GM18909 (cell line): ENCODE measurements around the gene SBF2.
"Not testable (repeated sequence)": the region's sequence is repeated elsewhere in the genome, so short reads cannot be mapped to it uniquely, and the experiment has no call there.

ENCODE experiments used
- ATAC-seq: cut with Tn5 transposase; IDR thresholded peaks from one replicate; pipeline ENCODE4 v1.9.1; 2021; ENCODE audit warnings: mild to moderate bottlenecking; ENCODE audit not compliant: unreplicated experiment, poor library complexity

SBF2 gene

DNA sequence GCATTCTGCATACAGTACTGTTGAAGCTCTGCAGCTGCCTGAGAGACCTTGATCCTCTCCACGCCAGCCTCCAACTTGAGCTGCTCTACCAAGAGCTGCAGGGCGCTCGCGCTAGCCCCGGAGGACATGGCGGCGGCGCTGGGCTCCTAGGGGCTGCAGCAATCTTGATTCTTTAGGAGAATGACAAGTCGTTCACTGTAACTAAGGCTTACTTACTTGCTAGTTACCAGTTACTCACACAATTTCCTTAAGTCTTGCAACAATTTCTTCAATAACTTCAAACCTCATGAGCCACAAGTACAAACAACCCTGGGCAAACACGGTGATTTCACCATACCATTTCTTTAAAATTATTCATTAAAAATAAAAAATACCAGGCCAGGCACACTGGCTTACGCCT, 21.9 kb downstream of the SBF2 start:
- no peak for ATAC-seq

GRCh38 chr11:10268746-10269488, 25.1 kb downstream of the SBF2 start:
- no peak for ATAC-seq

GRCh38 chr11:10267821-10268220, 26.2 kb downstream of the SBF2 start:
- no peak for ATAC-seq

GRCh38 chr11:10265936-10266335, 28.1 kb downstream of the SBF2 start:
- ATAC-seq = no peak

GRCh38 chr11:10264716-10265115, 29.3 kb downstream of the SBF2 start:
- not testable (repeated sequence) for ATAC-seq

GRCh38 chr11:10263929-10264328, 30.1 kb downstream of the SBF2 start:
- ATAC-seq = no peak

- ATAC-seq = no peak
Measured at GRCh38 chr11:10261821-10262220, 32.2 kb downstream of the SBF2 start.

DNA sequence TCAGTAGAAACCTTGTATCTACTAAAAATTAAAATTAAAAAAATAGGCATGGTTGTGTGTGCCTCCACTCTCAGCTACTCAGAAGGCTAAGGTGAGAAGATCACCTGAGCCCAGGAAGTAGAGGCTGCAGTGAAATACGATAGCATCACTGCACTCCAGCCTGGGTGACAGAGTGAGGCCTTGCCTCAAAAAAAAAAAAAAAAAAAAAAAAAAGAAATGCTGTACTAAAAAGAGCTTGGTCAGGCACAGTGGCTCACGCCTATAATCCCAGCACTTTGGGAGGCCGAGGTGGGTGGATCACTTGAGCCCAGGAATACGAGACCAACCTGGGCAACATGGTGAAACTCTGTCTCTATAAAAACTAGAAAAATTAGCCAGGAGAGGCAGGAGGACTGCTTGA, 36.5 kb downstream of the SBF2 start:
- ATAC-seq = no peak

- ATAC-seq = no peak
Measured at GRCh38 chr11:10255388-10256125, 38.5 kb downstream of the SBF2 start.

GRCh38 chr11:10249448-10250131, 44.4 kb downstream of the SBF2 start:
- ATAC-seq = not testable (repeated sequence)

DNA sequence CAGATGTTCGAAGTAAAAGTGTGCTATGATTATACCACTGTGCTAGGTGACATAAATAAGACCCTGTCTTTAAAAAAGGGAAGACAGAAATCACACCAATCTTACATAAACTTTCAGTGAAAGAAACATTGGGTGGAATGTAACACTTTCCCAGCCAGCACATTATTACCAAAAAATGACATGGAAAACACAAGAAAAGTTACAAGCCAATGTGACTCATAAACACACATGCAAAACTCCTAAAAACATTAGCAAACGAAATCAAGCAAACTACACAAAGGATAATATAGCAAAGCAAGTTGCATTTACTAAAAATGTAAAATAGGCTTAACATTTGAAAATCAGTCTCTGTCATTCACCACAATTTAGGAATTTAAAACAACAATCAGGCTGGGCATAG, 47.0 kb downstream of the SBF2 start:
- no peak for ATAC-seq

DNA sequence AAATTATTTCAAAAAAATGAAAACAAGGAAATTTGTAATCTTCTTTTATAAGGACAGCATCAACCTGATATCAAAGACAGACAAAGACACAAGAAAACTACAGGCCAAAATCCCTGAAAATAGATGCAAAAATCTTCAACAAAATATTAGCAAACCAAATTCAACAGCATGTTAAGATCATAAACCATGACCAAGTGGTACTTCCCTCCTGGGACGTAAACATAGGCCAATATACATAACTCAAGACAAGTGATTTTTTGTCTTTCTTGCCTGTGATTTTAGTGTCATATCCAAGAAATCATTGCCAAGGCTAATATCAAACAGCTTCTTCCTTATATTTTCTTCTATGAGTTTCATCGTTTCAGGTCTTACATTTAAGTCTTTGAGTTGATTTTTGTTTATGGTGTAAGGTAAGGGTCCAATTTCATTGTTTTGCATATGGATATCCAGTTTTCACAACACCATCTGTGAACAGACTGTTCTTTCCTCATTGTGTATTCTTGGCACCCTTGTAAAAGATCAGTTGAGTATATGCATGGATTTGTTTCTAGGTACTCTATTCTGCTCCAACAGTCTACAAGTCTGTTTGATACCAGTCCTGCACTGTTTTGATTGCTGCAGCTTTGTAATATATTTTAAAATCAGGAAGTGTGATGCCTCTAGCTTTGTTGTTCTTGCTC, 50.0 kb downstream of the SBF2 start:
- ATAC-seq = no peak

- no peak for ATAC-seq
Measured at GRCh38 chr11:10236840-10237239, 57.2 kb downstream of the SBF2 start.

GRCh38 chr11:10233581-10233980, 60.4 kb downstream of the SBF2 start:
- ATAC-seq = no peak

DNA sequence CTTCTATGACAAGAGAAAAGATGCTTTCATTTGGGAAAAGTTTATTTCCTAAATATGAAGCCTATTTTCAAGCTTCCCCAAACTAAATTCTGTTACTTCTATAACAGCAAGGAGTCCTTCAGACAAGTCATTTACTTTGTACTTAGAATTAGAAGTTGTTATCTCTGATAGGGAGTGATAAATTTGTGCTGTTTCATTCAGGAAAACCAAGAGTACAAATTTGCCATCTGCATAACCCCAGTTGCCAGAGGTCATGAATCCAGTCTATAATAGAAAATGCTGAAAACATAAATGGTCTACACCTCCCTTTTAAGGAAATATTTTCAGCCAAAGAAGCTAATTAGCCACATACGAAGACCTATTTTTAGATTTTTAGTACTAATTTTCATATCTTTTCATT, 61.3 kb downstream of the SBF2 start:
- no peak for ATAC-seq

DNA sequence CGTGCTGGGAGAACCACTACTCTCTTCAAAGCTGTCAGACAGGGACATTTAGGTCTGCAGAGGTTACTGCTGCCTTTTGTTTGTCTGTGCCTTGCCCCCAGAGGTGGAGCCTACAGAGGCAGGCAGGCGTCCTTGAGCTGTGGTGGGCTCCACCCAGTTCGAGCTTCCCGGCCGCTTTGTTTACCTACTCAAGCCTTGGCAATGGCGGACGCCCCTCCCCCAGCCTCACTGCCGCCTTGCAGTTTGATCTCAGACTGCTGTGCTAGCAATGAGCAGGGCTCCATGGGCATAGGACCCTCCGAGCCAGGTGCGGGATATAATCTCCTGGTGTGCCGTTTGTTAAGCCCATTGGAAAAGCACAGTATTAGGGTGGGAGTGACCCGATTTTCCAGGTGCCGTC, 62.2 kb downstream of the SBF2 start:
- ATAC-seq = not testable (repeated sequence)

GRCh38 chr11:10225553-10225952, 68.5 kb downstream of the SBF2 start:
- no peak for ATAC-seq

GRCh38 chr11:10222399-10222798, 71.6 kb downstream of the SBF2 start:
- ATAC-seq = no peak

GRCh38 chr11:10221342-10221741, 72.7 kb downstream of the SBF2 start:
- no peak for ATAC-seq

DNA sequence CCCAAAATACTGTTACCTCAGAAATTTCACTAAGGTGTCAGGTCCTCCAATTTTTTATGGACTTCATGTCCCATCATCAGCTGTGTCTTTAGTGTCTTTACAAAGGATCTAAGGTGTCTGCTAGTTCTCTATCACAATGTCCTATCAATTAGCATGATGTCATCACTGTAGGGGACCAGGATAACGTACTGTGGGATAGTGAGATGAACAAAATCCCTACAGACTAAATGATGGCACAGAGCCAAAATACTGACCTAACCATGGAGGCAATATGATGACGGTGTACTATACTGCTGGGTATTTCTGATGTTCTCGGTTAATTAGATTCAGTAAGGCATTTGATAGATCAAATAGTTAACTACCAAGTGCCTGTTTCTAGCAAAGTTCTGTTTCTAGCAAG, 82.5 kb downstream of the SBF2 start:
- ATAC-seq = no peak

DNA sequence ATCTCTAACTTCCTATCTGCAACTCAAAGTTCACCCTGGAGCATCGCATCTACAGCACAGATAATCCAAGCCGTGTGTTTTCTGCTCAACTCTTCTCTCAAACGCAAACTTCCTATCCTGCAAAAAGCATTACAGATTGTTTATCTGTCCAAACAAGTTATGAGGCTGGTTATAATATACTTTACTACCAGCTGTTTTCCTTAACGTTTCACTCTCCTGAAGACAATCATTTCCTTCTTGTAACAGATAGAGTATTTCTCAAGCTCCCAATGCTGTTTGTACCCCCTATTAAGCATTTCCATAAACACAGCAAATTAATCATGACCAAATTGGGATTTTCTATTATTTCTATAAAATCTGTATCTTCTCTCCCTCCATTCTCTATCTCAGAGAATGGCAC, 84.7 kb downstream of the SBF2 start:
- ATAC-seq = no peak
